RWPE1 (cell line): Measurements from ENCODE around the gene TMEM167A.

Source experiments
- CTCF ChIA-PET: fragments of 350-600 bp; sonication (Branson Sonifier 250); formaldehyde crosslinking; extraction: SDS; loops from one replicate; lab custom pipeline; 2021; lab: Yijun Ruan, JAX
- POLR2A ChIA-PET: fragments of 400-600 bp; formaldehyde crosslinking; extraction: SDS; loops from one replicate; lab custom pipeline; 2020; ENCODE audit warnings: antibody characterized with exemption; ENCODE audit not compliant: low non-redundant PET; lab: Yijun Ruan, JAX
- DNase-seq: peaks from one replicate; pipeline ENCODE4 v3.0.0; 2012; ENCODE audit warnings: low spot score
- H3K27ac ChIP-seq: fragments of 450-650 bp; 2 replicates; pipeline ENCODE4 v1.5.1; 2017
- CTCF ChIP-seq: fragments of 450-650 bp; conservative IDR thresholded peaks from 2 replicates; pipeline ENCODE4 v1.5.1; 2017; ENCODE audit warnings: low read depth, mild to moderate bottlenecking

TMEM167A gene

GRCh38 chr5:83025690-83026478, 51.3 kb downstream of the TMEM167A start:
- H3K27ac ChIP-seq, result no peak overlapping the region
- POLR2A ChIA-PET, result no interaction called here
- CTCF ChIA-PET, result interaction anchor here (0.5 kb wide), 1 partner anchor 123 kb away, joined by 3 read pairs; no protein-coding TSS in a partner anchor

GRCh38 chr5:83022334-83022733, 54.9 kb downstream of the TMEM167A start:
- ChIA-PET CTCF (no interaction called here), POLR2A (no interaction called here)
- no peak overlapping the region for H3K27ac ChIP-seq
- DNase-seq, result no peak
- TF ChIP-seq CTCF, result no peak

More at GRCh38 chr5:83025690-83026478, 51.3 kb downstream of the TMEM167A start:
- DNase-seq, result no peak
- TF ChIP-seq CTCF, result no peak

GRCh38 chr5:83015676-83016075, 61.5 kb downstream of the TMEM167A start:
- no peak for DNase-seq
- TF ChIP-seq CTCF, result no peak
- ChIA-PET CTCF (no interaction called here), POLR2A (no interaction called here)
- H3K27ac ChIP-seq, result no peak overlapping the region

GRCh38 chr5:83011985-83012384, 65.2 kb downstream of the TMEM167A start:
- no peak for DNase-seq
- ChIA-PET POLR2A (no interaction called here), CTCF (interaction anchor here (0.6 kb wide), 1 partner anchor 50 kb away, joined by 3 read pairs; no protein-coding TSS in a partner anchor)
- TF ChIP-seq CTCF, result no peak
- H3K27ac ChIP-seq, result no peak overlapping the region

- DNase-seq, result no peak
- no peak overlapping the region for H3K27ac ChIP-seq
- no peak for TF ChIP-seq CTCF
- CTCF ChIA-PET, result no interaction called here
- POLR2A ChIA-PET, result no interaction called here
These were observed 67.8 kb downstream of the TMEM167A start for GRCh38 chr5:83009408-83009807.

GRCh38 chr5:83007755-83008154, 69.4 kb downstream of the TMEM167A start:
- CTCF ChIA-PET, result no interaction called here
- no peak overlapping the region for H3K27ac ChIP-seq
- POLR2A ChIA-PET, result no interaction called here
- TF ChIP-seq CTCF, result no peak
- no peak for DNase-seq
